Measurements from ENCODE around the gene BCL2L15. TPM values are rescaled to one million over a fixed set of nuclear protein-coding genes. Genes with fewer than 3 reads are reported as not detected.

BCL2L15 gene
- total RNA-seq, 1 donor from 2014 or later: 0.14 TPM

DNA sequence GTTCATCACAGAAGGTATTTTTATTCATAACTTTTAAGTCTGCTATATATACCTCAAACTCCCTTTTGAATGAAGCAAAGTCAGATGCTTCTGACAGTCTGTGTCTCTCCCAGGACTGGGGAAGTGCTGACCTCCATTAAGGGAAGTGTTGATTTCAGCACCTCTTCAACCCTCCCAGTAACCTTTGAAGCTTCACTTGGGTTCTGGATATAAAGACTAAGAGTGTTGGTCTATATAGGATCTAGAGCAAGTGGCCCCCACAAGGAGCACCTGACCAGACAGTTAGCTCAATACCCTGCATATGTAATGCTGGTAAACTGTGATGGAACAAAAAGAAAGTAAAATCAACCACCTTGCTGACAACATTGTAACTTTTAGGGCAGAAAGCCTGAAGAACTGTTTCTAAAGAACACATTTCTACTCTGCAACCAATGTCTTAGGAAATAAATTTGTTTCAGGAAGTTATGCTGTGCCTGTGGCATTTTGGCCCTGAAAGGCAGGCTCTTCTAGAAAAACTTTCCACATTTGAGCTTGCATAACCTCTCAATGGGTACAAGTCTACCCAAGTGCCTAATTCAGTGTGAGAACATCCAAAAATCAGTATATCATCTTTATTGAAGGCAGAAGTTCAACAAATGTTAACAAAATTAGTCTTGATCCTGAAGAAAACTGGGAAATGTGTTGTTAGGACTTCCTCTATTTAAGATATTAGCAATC, 15.0 kb downstream of the BCL2L15 start:
- no peaks in the 10 kb centered on the region for H3K9me3 ChIP-seq (ENCODE audit: insufficient read depth, low read depth, low read length)
- no peak for DNase-seq (ENCODE audit: low read depth)
- Mint-ChIP-seq H3K27me3 (ENCODE audit: low read depth, unreplicated experiment) (peaks cover 3% of the 10 kb centered on the region), H3K4me3 (ENCODE audit: unreplicated experiment) (no peak overlapping the region), H3K27ac (ENCODE audit: unreplicated experiment) (peak overlapping the region; percentile 23), H3K4me1 (ENCODE audit: low read depth, unreplicated experiment) (peaks cover 13% of the 10 kb centered on the region), H3K36me3 (ENCODE audit: low read depth, unreplicated experiment) (no peaks in the 10 kb centered on the region), H3K9me3 (ENCODE audit: unreplicated experiment) (no peaks in the 10 kb centered on the region)
- TF ChIP-seq, protein P1, sequence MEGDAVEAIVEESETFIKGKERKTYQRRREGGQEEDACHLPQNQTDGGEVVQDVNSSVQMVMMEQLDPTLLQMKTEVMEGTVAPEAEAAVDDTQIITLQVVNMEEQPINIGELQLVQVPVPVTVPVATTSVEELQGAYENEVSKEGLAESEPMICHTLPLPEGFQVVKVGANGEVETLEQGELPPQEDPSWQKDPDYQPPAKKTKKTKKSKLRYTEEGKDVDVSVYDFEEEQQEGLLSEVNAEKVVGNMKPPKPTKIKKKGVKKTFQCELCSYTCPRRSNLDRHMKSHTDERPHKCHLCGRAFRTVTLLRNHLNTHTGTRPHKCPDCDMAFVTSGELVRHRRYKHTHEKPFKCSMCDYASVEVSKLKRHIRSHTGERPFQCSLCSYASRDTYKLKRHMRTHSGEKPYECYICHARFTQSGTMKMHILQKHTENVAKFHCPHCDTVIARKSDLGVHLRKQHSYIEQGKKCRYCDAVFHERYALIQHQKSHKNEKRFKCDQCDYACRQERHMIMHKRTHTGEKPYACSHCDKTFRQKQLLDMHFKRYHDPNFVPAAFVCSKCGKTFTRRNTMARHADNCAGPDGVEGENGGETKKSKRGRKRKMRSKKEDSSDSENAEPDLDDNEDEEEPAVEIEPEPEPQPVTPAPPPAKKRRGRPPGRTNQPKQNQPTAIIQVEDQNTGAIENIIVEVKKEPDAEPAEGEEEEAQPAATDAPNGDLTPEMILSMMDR (IDR thresholded peaks at IDR 0.05; ENCODE audit: insufficient read depth, low read depth, low read length): no peak
- TF ChIP-seq EZH2 (IDR thresholded peaks at IDR 0.05; ENCODE audit: insufficient read depth, low read length): no peak
- no peaks in the 10 kb centered on the region for H3K79me2 ChIP-seq (ENCODE audit: insufficient read depth, low read length)
- H3K4me1 ChIP-seq (ENCODE audit: insufficient read depth, low read length): peaks cover 16% of the 10 kb centered on the region
- H3K36me3 ChIP-seq (ENCODE audit: insufficient read depth, low read length): no peaks in the 10 kb centered on the region
- H3K9ac ChIP-seq (ENCODE audit: low read length): no peak overlapping the region
- H3K4me3 ChIP-seq (ENCODE audit: insufficient read depth, low read depth, low read length): no peak overlapping the region
- H3K27me3 ChIP-seq (ENCODE audit: insufficient read depth, low read length): no peaks in the 10 kb centered on the region
- H2AFZ ChIP-seq (ENCODE audit: low read depth, low read length): no peak overlapping the region
- no peak for FAIRE-seq
- H3K27ac ChIP-seq (ENCODE audit: low read depth, low read length): no peak overlapping the region
- no peak overlapping the region for H3K4me2 ChIP-seq (ENCODE audit: low read length)
- no peaks in the 10 kb centered on the region for H4K20me1 ChIP-seq (ENCODE audit: insufficient read depth, low read length)

DNA sequence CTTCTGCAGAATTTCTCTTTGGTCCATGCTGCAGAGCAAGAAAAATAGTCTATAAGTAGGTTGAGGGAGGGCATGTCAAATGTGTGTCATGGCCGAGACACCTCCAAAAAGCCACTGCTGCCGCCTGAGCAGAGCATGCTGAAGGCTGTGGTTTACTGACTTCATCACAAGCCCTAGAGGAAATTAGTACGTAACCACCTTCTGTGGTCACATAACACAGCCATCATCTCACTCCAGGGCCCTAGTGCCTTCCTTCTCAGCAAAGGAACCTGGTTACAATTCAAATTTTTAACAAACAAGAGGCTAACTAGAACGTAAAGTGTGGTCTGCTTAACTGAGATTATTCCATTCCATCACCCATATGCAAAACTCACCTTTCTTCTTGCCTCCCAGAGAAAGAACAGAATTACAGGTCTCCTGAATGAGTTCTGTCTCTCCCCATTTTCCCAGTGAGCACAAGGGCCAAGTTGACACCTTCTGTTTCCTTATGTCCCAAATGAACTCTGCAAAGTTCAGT, 15.7 kb downstream of the BCL2L15 start, which contains the start of gene PTPN22:
Gene PTPN22 (minus strand): TSS at position 116 of the 517 bp plus-strand sequence.
- TF ChIP-seq, protein P1 (IDR thresholded peaks at IDR 0.05; ENCODE audit: insufficient read depth, low read depth, low read length): no peak
- no peak for TF ChIP-seq EZH2 (IDR thresholded peaks at IDR 0.05; ENCODE audit: insufficient read depth, low read length)
- H3K9me3 Mint-ChIP-seq (ENCODE audit: unreplicated experiment): no peaks in the 10 kb centered on the region
- DNase-seq (ENCODE audit: low read depth): peak; percentile 91

GRCh38 chr1:113870778-113871177, 16.6 kb downstream of the BCL2L15 start:
- H2AFZ ChIP-seq (ENCODE audit: low read depth, low read length): no peak overlapping the region
- FAIRE-seq (no peak), DNase-seq (ENCODE audit: low read depth) (no peak)
- no peak overlapping the region for H3K27ac Mint-ChIP-seq (ENCODE audit: unreplicated experiment)
- no peaks in the 10 kb centered on the region for H3K79me2 ChIP-seq (ENCODE audit: insufficient read depth, low read length)
- no peak overlapping the region for H3K4me3 Mint-ChIP-seq (ENCODE audit: unreplicated experiment)
- H3K4me2 ChIP-seq (ENCODE audit: low read length): no peak overlapping the region
- no peaks in the 10 kb centered on the region for H3K27me3 ChIP-seq (ENCODE audit: insufficient read depth, low read length)
- H3K36me3 Mint-ChIP-seq (ENCODE audit: low read depth, unreplicated experiment): no peaks in the 10 kb centered on the region
- H3K4me1 ChIP-seq (ENCODE audit: insufficient read depth, low read length): peaks cover 16% of the 10 kb centered on the region
- H3K9me3 ChIP-seq (ENCODE audit: insufficient read depth, low read depth, low read length): no peaks in the 10 kb centered on the region
- TF ChIP-seq, protein P1 (IDR thresholded peaks at IDR 0.05; ENCODE audit: insufficient read depth, low read depth, low read length): no peak
- TF ChIP-seq EZH2 (IDR thresholded peaks at IDR 0.05; ENCODE audit: insufficient read depth, low read length): no peak
- H4K20me1 ChIP-seq (ENCODE audit: insufficient read depth, low read length): no peaks in the 10 kb centered on the region
- H3K27ac ChIP-seq (ENCODE audit: low read depth, low read length): no peak overlapping the region
- H3K9me3 Mint-ChIP-seq (ENCODE audit: unreplicated experiment): no peaks in the 10 kb centered on the region
- H3K9ac ChIP-seq (ENCODE audit: low read length): no peak overlapping the region
- H3K27me3 Mint-ChIP-seq (ENCODE audit: low read depth, unreplicated experiment): peaks cover 3% of the 10 kb centered on the region
- peaks cover 13% of the 10 kb centered on the region for H3K4me1 Mint-ChIP-seq (ENCODE audit: low read depth, unreplicated experiment)
- H3K36me3 ChIP-seq (ENCODE audit: insufficient read depth, low read length): no peaks in the 10 kb centered on the region
- no peak overlapping the region for H3K4me3 ChIP-seq (ENCODE audit: insufficient read depth, low read depth, low read length)

More for the DNA sequence above, 15.7 kb downstream of the BCL2L15 start, which contains the start of gene PTPN22:
- Mint-ChIP-seq H3K4me3 (ENCODE audit: unreplicated experiment) (peak within 1 kb of the TSS; percentile 65), H3K27ac (ENCODE audit: unreplicated experiment) (peak within 1 kb of the TSS; percentile 23), H3K4me1 (ENCODE audit: low read depth, unreplicated experiment) (peaks cover 13% of the 10 kb centered on the region), H3K27me3 (ENCODE audit: low read depth, unreplicated experiment) (peaks cover 3% of the 10 kb centered on the region), H3K36me3 (ENCODE audit: low read depth, unreplicated experiment) (no peaks in the 10 kb centered on the region)
- Histone ChIP-seq H3K9ac (ENCODE audit: low read length) (no peak within 1 kb of the TSS), H3K36me3 (ENCODE audit: insufficient read depth, low read length) (no peaks in the 10 kb centered on the region), H3K27ac (ENCODE audit: low read depth, low read length) (no peak within 1 kb of the TSS), H3K4me3 (ENCODE audit: insufficient read depth, low read depth, low read length) (no peak within 1 kb of the TSS), H3K4me1 (ENCODE audit: insufficient read depth, low read length) (peaks cover 16% of the 10 kb centered on the region), H3K27me3 (ENCODE audit: insufficient read depth, low read length) (no peaks in the 10 kb centered on the region), H3K4me2 (ENCODE audit: low read length) (peak within 1 kb of the TSS; percentile 68), H3K9me3 (ENCODE audit: insufficient read depth, low read depth, low read length) (no peaks in the 10 kb centered on the region), H2AFZ (ENCODE audit: low read depth, low read length) (peak within 1 kb of the TSS; percentile 38), H3K79me2 (ENCODE audit: insufficient read depth, low read length) (no peaks in the 10 kb centered on the region), H4K20me1 (ENCODE audit: insufficient read depth, low read length) (no peaks in the 10 kb centered on the region)
- peak; percentile 89 for FAIRE-seq
